Liver (tissue), 9 donors: ENCODE results near the gene CAMK1G. TPM values are rescaled to one million over a fixed set of nuclear protein-coding genes. Genes with fewer than 3 reads are reported as not detected.

Experiments
- DNase-seq: peaks from one replicate; pipeline ENCODE4 v3.0.0-alpha.2; 2017; ENCODE audit warnings: low spot score
- H3K27ac ChIP-seq, 2 donors: one replicate each; pipeline ENCODE4 v1.7.0; 2013; ENCODE audit warnings: inconsistent platforms in 2 of 2, low read length in 2 of 2, control low read depth in 1 of 2, low read depth in 1 of 2, mild to moderate bottlenecking in 1 of 2
- H3K27me3 ChIP-seq, 4 donors: one replicate each; pipeline versions ENCODE4 v1.6.1 to v1.7.0; 2013; ENCODE audit warnings: low read length in 3 of 4, inconsistent platforms in 1 of 4, mild to moderate bottlenecking in 1 of 4, moderate library complexity in 1 of 4; ENCODE audit not compliant: control insufficient read depth in 4 of 4, insufficient read depth in 4 of 4
- H3K36me3 ChIP-seq, 4 donors: one replicate each; pipeline versions ENCODE4 v1.6.1 to v1.7.0; 2013; ENCODE audit warnings: low read length in 3 of 4, mild to moderate bottlenecking in 3 of 4, low read depth in 1 of 4, moderate library complexity in 1 of 4; ENCODE audit not compliant: control insufficient read depth in 4 of 4, insufficient read depth in 3 of 4
- H3K4me1 ChIP-seq, 4 donors: one replicate each; pipeline versions ENCODE4 v1.6.1 to v1.7.0; 2013; ENCODE audit warnings: low read length in 3 of 4, mild to moderate bottlenecking in 3 of 4, moderate library complexity in 1 of 4; ENCODE audit not compliant: control insufficient read depth in 4 of 4, insufficient read depth in 4 of 4
- H3K4me3 ChIP-seq, 3 donors: one replicate each; pipeline versions ENCODE4 v1.6.1 to v1.7.0; 2013; ENCODE audit warnings: low read length in 3 of 3, control low read depth in 1 of 3, low read depth in 1 of 3, mild to moderate bottlenecking in 1 of 3
- H3K9ac ChIP-seq, 2 donors: one replicate each; pipeline ENCODE4 v1.7.0; 2013; ENCODE audit warnings: low read length in 2 of 2, mild to moderate bottlenecking in 2 of 2, moderate library complexity in 2 of 2, control low read depth in 1 of 2, low read depth in 1 of 2
- H3K9me3 ChIP-seq, 4 donors: one replicate each; pipeline versions ENCODE4 v1.6.1 to v1.7.0; 2013; ENCODE audit warnings: low read length in 3 of 4; ENCODE audit not compliant: control insufficient read depth in 4 of 4
- ATF3 ChIP-seq: IDR thresholded peaks from 2 replicates; pipeline ENCODE4 v1.6.1; 2016; ENCODE audit warnings: antibody characterized with exemption
- CTCF ChIP-seq: fragments of 150-350 bp; IDR thresholded peaks from 2 replicates; pipeline ENCODE4 v1.5.1; 2017; ENCODE audit warnings: improper control_type of control experiment, low read depth, low read length; ENCODE audit not compliant: missing input control
- EGR1 ChIP-seq, 2 donors: IDR thresholded peaks; 2 replicates each; pipeline ENCODE4 v1.6.1; 2016 to 2018; ENCODE audit warnings: antibody characterized with exemption in 2 of 2, low read depth in 2 of 2
- FOXA1 ChIP-seq: IDR thresholded peaks from 2 replicates; pipeline ENCODE4 v1.6.1; 2016; ENCODE audit warnings: antibody characterized with exemption
- FOXA2 ChIP-seq: IDR thresholded peaks from 2 replicates; pipeline ENCODE4 v1.6.1; 2016; ENCODE audit warnings: antibody characterized with exemption
- HNF4A ChIP-seq, 2 donors: conservative IDR thresholded peaks; 2 replicates each; pipeline ENCODE4 v1.6.1; 2016; ENCODE audit warnings: antibody characterized with exemption in 2 of 2, mild to moderate bottlenecking in 2 of 2
- HNF4G ChIP-seq: IDR thresholded peaks from 2 replicates; pipeline ENCODE4 v1.6.1; 2016; ENCODE audit warnings: antibody characterized with exemption
- JUND ChIP-seq, 2 donors: IDR thresholded peaks; 2 replicates each; pipeline ENCODE4 v1.6.1; 2016; ENCODE audit warnings: antibody characterized with exemption in 2 of 2
- MAX ChIP-seq: IDR thresholded peaks from 2 replicates; pipeline ENCODE4 v1.6.1; 2016; ENCODE audit warnings: antibody characterized with exemption
- RAD21 ChIP-seq, 2 donors: IDR thresholded peaks; 2 replicates each; pipeline ENCODE4 v1.6.1; 2016; ENCODE audit warnings: antibody characterized with exemption in 2 of 2, mild to moderate bottlenecking in 2 of 2
- REST ChIP-seq: IDR thresholded peaks from 2 replicates; pipeline ENCODE4 v1.6.1; 2016; ENCODE audit warnings: antibody characterized with exemption, mild to moderate bottlenecking
- RXRA ChIP-seq, 2 donors: IDR thresholded peaks; 2 replicates each; pipeline ENCODE4 v1.6.1; 2017 to 2018; ENCODE audit warnings: antibody characterized with exemption in 2 of 2, mild to moderate bottlenecking in 1 of 2
- SP1 ChIP-seq: IDR thresholded peaks from 2 replicates; pipeline ENCODE4 v1.6.1; 2018; ENCODE audit warnings: antibody characterized with exemption, mild to moderate bottlenecking
- TAF1 ChIP-seq: conservative IDR thresholded peaks from 2 replicates; pipeline ENCODE4 v1.6.1; 2016; ENCODE audit warnings: antibody characterized with exemption, mild to moderate bottlenecking
- ZBTB33 ChIP-seq: IDR thresholded peaks from 2 replicates; pipeline ENCODE4 v1.6.1; 2016; ENCODE audit warnings: antibody characterized with exemption
- WGBS: extraction: QIAGEN DNeasy Blood & Tissue Kit; methylation state at CpG from one replicate; pipeline ENCODE4 v1.1.7; 2013; 5-methylcytosine and 5-hydroxymethylcytosine counted together
- polyA plus RNA-seq, 2 donors: library from polyadenylated mRNA; stranded (reverse) in 1 of 2; unstranded in 1 of 2; fragments of 200-250 nt in 1 of 2; fragments of >200 nt in 1 of 2; fragmentation: Nextera tagmentation in 1 of 2; extraction: Ambion mirVana in 1 of 2; gene quantifications; one replicate each; pipeline versions ENCODE4 v1.2.1 to v1.2.3, GENCODE V29; 2013 to 2015
- total RNA-seq, 2 donors: library from RNA; depleted of rRNA; stranded (reverse); fragments of >200 nt; gene quantifications; one replicate each; pipeline ENCODE4 v1.2.3, GENCODE V29; 2014
- donor health status: healthy.
- donor health status: healthy.
- donor health status: healthy.
- donor health status: healthy.
- donor health status: healthy.

Gene CAMK1G
- total and polyA plus RNA-seq, 4 donors = 0.03 to 0.25 (median 0.14) TPM; not detected in 1

GRCh38 chr1:209622841-209623829 lies 39.6 kb downstream of the CAMK1G start:
- DNase-seq = no peak
- no peak overlapping the region for H3K9ac ChIP-seq
- no peaks in the 10 kb centered on the region for H3K27me3 ChIP-seq
- H3K4me3 ChIP-seq = no peak overlapping the region
- no peaks in the 10 kb centered on the region for H3K36me3 ChIP-seq
- no peak overlapping the region for H3K27ac ChIP-seq
- peaks cover 0 to 25% (median 13%) of the 10 kb centered on the region in 4 donors for H3K4me1 ChIP-seq
- 95% methylated on average over 24 of the region's 24 CpGs for WGBS
- no peaks in the 10 kb centered on the region for H3K9me3 ChIP-seq
- TF ChIP-seq JUND (IDR thresholded peaks at IDR 0.05) (no peak), EGR1 (IDR thresholded peaks at IDR 0.05; ENCODE audit: low read depth in 2 of 2) (no peak), REST (no peak), RXRA (IDR thresholded peaks at IDR 0.05) (no peak), FOXA2 (no peak), FOXA1 (no peak), HNF4G (no peak), HNF4A (conservative IDR thresholded peaks at IDR 0.05) (no peak), SP1 (no peak), TAF1 (no peak), MAX (no peak)

- H3K36me3 ChIP-seq = no peaks in the 10 kb centered on the region
- H3K9me3 ChIP-seq = no peaks in the 10 kb centered on the region
- H3K27me3 ChIP-seq = no peaks in the 10 kb centered on the region
- H3K4me3 ChIP-seq = no peak overlapping the region
- H3K4me1 ChIP-seq = peaks cover 0 to 26% (median 15%) of the 10 kb centered on the region in 4 donors
- no peak overlapping the region for H3K27ac ChIP-seq
- WGBS = 89% methylated on average over 15 of the region's 15 CpGs
- no peak overlapping the region for H3K9ac ChIP-seq
- DNase-seq = no peak
- TF ChIP-seq CTCF (no peak), TAF1 (no peak), ATF3 (no peak), RAD21 (IDR thresholded peaks at IDR 0.05) (no peak), SP1 (no peak), MAX (no peak), HNF4A (conservative IDR thresholded peaks at IDR 0.05) (no peak), ZBTB33 (no peak)
These were observed 41.3 kb downstream of the CAMK1G start for GRCh38 chr1:209624558-209625549.
